PFSK-1 (cell line): ENCODE results near the gene CNGA3.

ENCODE experiments used
- FOXP2 ChIP-seq: optimal IDR thresholded peaks from 2 replicates; pipeline ENCODE3; 2011; ENCODE audit warnings: borderline replicate concordance, control low read depth, inconsistent platforms; ENCODE audit not compliant: insufficient read depth; ENCODE audit errors: extremely low read length, extremely low read depth
- POLR2AphosphoS5 ChIP-seq: IDR thresholded peaks from 2 replicates; pipeline ENCODE4 v1.6.1; 2012; ENCODE audit warnings: low read depth, mild to moderate bottlenecking, control low read depth, low read length, moderate library complexity
- SIN3A ChIP-seq: IDR thresholded peaks from 2 replicates; pipeline ENCODE4 v1.6.1; 2012; ENCODE audit warnings: mild to moderate bottlenecking, low read length, moderate library complexity, borderline replicate concordance; ENCODE audit not compliant: insufficient read depth
- TAF1 ChIP-seq: IDR thresholded peaks from 2 replicates; pipeline ENCODE4 v1.6.1; 2012; ENCODE audit warnings: low read length, control low read depth, borderline replicate concordance; ENCODE audit not compliant: insufficient read depth

DNA sequence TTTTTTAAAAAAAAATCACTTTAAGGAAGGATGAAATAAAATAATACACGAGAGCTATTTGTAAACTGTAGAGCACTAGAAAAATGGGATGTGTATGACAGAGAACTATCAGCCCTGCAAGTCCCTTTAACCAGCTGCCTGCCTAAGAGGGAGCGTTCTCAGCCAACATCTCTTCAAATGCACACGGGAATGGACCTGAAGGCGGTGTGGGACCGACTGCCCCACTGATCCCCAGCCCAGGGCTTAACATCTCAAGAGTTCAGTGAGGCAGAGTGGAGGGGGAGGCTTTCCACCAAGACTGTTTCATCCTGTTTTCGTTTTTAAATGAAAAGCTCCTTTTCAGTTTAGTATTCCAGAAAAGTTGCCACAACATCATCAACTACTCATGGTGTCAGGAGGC is 100.6 kb downstream of the CNGA3 start:
- TF ChIP-seq TAF1: no peak
- no peak for TF ChIP-seq POLR2AphosphoS5
- no peak for TF ChIP-seq SIN3A
- no peak for TF ChIP-seq FOXP2
